GM13977 (cell line): ENCODE measurements around the gene CANT1.
A peak's percentile ranks its signal among the peaks of the same experiment; 100 is the strongest.

Experiments used
- DNase-seq: peaks from one replicate; pipeline ENCODE4 v3.0.0; 2012; ENCODE audit warnings: low spot score
- in situ Hi-C: fragments of 300-500 bp; cut with MboI; formaldehyde crosslinking; loops from one replicate; pipeline ENCODE4 v1.12.0; 2022; ENCODE audit warnings: low sequenced_read_pairs, low pct_unique_long_range_greater_than_20kb, mixed read lengths, inconsistent platforms; ENCODE audit not compliant: unreplicated experiment
- TF ChIP-seq, protein P1 (sequence below): IDR thresholded peaks from 2 replicates; pipeline ENCODE4 v1.5.1; 2012; ENCODE audit warnings: mild to moderate bottlenecking, control low read depth; ENCODE audit not compliant: insufficient read depth; ENCODE audit errors: extremely low read depth, missing control alignments

The CANT1 gene

DNA sequence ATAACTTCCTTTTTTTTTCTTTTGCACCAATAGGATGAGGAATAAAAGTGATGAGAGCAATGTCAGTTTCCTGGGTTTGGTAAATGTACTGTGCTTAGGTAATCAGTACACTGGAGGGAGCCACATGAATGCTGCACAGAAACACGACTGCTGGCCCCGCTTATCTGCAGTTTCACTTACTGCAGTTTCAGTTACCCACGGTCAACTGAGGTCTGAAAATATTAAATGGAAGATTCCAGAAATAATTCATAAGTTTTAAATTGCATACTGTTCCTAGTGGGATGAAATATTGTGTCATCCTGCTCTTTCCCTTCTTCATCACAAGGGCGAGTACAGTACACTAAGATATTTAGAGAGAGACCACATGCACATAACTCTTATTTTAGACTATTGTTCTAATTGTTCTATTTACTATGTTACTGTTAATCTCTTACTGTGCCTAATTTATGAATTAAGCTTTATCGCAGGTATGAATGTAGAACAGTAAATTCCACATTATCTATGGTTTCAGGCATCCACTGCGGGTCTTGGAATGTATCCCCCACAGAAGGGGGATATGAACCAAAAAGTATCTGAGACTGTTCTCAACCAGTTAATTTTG lies 23.4 kb downstream of the CANT1 start:
- no peak for DNase-seq
- TF ChIP-seq, protein P1, sequence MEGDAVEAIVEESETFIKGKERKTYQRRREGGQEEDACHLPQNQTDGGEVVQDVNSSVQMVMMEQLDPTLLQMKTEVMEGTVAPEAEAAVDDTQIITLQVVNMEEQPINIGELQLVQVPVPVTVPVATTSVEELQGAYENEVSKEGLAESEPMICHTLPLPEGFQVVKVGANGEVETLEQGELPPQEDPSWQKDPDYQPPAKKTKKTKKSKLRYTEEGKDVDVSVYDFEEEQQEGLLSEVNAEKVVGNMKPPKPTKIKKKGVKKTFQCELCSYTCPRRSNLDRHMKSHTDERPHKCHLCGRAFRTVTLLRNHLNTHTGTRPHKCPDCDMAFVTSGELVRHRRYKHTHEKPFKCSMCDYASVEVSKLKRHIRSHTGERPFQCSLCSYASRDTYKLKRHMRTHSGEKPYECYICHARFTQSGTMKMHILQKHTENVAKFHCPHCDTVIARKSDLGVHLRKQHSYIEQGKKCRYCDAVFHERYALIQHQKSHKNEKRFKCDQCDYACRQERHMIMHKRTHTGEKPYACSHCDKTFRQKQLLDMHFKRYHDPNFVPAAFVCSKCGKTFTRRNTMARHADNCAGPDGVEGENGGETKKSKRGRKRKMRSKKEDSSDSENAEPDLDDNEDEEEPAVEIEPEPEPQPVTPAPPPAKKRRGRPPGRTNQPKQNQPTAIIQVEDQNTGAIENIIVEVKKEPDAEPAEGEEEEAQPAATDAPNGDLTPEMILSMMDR: peak; percentile 33
- in situ Hi-C loops: no loop called here

DNA sequence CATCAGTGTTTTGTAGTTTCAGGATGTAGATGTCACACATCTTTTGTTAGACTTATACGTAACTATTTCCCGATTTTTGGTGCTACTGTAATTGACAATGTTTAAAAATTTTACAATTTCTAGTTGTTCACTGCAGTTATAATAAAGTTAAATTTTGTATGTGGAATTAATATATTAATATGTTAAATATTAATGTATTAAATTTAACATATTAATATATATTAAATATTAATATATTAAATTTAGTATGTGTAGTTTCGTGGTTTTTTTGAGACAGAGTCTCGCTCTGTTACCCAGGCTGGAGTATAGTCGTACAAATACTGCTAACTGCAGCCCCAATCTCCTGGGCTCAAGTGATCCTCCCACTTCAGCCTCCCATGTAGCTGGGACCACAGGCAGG lies 24.2 kb downstream of the CANT1 start:
- in situ Hi-C loops: no loop called here
- DNase-seq: no peak
- TF ChIP-seq, protein P1: no peak

DNA sequence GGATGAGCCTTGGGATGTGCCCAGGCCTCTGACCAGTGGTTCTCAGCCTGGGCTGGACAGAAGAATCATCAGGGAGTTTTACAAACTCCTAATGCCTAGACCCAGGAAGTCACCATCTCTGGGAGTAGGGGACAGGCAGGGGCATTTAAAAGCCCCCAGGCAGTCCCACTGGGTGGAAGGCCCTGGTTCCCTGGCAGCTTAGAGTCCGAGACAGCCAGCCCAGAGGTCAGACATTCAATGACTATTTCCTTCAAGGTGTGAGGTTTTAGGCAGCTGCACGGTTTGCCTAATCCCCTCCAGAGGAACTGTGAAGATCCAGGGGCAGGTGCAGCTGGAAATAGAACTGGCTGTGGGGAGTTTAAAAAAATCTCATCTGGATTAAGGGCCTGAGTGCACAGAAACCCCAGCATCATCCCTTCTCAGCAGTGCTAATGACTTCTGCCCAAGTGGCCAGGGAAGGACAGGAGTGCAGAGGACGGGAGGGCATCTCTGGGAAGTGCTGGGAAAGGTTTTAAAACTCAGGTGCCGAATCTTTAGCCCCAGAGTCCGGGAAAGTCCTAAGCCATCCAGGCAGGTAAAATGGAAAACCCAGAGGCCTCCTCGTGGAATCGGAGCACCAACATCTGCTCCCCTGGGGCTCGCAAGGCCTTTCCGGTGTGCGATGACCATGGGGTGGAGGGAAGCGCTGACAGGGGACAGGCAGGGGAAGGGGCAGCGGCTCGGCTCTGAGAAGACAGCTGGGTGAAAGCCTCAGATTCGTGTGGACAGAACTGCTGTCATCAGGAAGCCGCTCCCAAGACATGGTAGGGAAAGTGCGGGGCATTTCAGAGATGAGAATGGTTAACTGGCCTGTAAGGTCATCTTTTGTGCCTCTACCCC lies 28.3 kb downstream of the CANT1 start:
- DNase-seq: no peak
- in situ Hi-C loops: no loop called here
- TF ChIP-seq, protein P1: no peak

DNA sequence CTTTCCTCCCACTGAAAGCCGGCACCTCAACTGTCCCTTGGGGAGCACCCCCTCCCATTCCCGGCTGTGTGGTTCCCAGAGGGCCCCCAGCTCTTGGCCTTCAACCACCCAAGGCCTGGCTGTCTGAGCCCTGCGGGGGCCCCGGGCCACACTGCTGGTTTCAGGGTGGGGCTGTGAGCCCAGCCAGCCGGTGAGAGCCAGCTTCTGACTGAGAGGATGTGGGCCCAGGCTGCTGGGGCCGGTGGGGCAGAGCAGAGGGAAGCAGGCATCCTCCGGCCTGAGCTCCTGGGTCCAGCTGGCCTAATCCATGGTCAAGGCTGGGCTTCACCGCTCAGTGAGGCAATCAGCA lies 29.0 kb downstream of the CANT1 start:
- in situ Hi-C loops: no loop called here
- DNase-seq: no peak
- TF ChIP-seq, protein P1: no peak

DNA sequence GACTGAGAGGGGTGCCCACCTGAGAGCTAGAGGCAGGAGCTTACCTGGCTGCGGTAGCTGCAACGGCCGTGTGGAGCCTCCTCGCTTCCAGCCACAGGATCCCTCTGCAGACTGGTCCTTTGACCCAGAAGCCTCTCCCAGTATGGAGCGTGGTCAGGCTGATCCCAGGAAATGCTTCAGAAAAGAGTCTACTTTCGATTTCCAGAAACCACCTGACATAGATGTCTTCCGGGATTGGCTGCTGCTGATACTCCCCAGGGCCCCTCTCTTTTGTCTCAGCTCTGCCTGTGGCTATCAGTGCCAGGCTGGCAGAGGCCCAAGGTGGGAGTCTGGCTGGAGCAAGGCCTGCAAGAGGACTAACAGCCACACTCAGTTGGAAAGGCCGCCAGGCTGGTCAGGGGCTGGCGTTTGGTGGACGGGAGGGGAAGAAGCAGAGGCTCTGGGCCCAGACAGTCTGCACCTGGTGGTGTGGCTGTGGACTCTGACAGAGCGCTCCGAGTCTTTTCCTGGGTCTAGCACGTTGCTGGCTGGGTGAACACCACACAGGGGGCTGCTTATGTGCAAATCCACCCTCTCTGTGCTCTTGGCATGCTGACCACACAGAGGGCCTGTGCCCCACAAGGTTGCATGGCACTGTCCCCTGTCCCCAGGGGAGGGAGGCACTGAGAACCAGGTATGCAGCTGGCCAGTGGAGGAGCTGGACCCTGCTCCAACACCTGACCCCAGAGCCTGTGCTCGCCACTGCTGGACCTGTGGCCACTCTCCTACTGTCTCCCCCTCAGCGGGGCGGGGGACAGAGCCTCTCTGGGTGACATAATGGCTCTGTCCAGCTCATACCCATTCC lies 29.6 kb downstream of the CANT1 start, which contains the start of gene LGALS3BP:
Gene LGALS3BP (minus strand): TSS at position 144 of the 844 bp plus-strand sequence. CDS start 2,732 bp downstream, outside the sequence.
- DNase-seq: peak; percentile 36
- TF ChIP-seq, protein P1: no peak
- in situ Hi-C loops: loop anchor here (10.0 kb wide), 1 partner anchor 115 kb away; no protein-coding TSS in a partner anchor

DNA sequence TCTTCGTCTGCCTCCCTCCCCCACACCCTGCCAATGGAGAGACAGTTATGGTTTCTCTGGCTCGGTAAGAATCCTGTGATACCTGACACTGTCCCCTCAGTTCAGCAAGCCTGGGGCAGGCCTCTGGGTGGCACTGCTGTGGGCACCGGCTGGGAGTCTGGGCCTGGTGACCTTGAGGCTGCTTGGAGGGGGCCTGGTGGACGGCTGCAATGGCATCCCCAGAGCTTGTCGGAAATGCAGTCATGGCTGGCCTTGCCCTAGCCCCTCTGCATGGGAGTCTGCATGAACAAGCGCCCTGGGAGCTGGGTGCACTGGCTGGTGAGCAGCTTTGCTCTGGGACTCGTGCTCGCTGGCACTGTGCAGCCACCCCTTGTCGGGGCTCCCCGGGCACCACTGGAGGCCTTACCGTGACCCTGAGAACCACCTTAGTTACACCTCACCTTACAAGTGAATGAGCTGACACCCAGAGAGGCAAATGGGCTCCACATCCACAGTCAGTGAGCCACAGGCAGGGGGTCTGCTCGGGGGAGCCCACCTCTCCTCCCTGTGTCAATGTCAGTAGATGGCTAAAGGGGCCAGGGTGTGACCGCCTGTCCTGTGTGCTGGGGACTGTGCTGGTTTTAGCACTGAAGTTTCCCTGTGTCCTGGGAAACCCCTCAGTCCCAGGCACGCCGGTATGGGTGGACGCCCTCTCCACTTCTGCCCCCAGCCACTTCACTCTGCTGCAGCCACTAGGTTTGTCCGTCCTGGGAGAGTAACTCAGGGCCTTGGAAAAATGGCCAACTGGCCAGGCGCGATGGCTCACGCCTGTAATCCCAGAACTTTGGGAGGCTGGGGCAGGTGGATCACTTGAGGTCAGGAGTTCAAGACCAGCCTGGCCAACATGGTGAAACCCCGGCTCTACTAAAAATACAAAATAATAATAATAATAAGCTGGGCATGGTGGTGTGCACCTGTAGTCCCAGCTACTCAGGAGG lies 31.3 kb downstream of the CANT1 start:
- no peak for DNase-seq
- TF ChIP-seq, protein P1: no peak
- in situ Hi-C loops: loop anchor here (10.0 kb wide), 1 partner anchor 113 kb away; no protein-coding TSS in a partner anchor
